Natural killer cell treated with Interleukin-12 subunit alpha and Interleukin-12 subunit beta and Interleukin-15 and Interleukin-18, amount 100 ng/mL, for 72 hours (primary cell): ENCODE results near the gene SLC31A1. TPM values are rescaled to one million over a fixed set of nuclear protein-coding genes. Genes with fewer than 3 reads are reported as not detected.

Experiments used
- ATAC-seq, 2 donors: fragments of 150-1000 bp; cut with Tn5 transposase in 1 of 2; sonication (Bioruptor Pico), chemical (Tn5 transposase) in 1 of 2; 2 replicates each; pipeline ENCODE4 v1.10.0; 2021
- DNase-seq: peaks from one replicate; pipeline ENCODE4 v3.0.0; 2022; ENCODE audit warnings: low spot score
- H3K27ac Mint-ChIP-seq, 2 donors: 1 replicate in 1 of 2; 2 replicates in 1 of 2; pipeline ENCODE4 v1.8.0; 2022; ENCODE audit warnings: mixed read lengths in 2 of 2, mild to moderate bottlenecking in 1 of 2, moderate library complexity in 1 of 2
- H3K27me3 Mint-ChIP-seq, 2 donors: 1 replicate in 1 of 2; 2 replicates in 1 of 2; pipeline ENCODE4 v1.8.0; 2022; ENCODE audit warnings: mixed read lengths in 2 of 2
- H3K36me3 Mint-ChIP-seq: one replicate; pipeline ENCODE4 v1.8.0; 2022; ENCODE audit warnings: mixed read lengths
- H3K4me1 Mint-ChIP-seq, 2 donors: 1 replicate in 1 of 2; 2 replicates in 1 of 2; pipeline ENCODE4 v1.8.0; 2022; ENCODE audit warnings: low read depth in 2 of 2, mixed read lengths in 2 of 2, mild to moderate bottlenecking in 1 of 2
- H3K4me3 Mint-ChIP-seq: one replicate; pipeline ENCODE4 v1.8.0; 2022; ENCODE audit warnings: mixed read lengths
- H3K9me3 Mint-ChIP-seq: 2 replicates; pipeline ENCODE4 v1.8.0; 2022; ENCODE audit warnings: mixed read lengths
- total RNA-seq, 2 donors: library from RNA; stranded (reverse); gene quantifications; one replicate each; pipeline ENCODE4 v1.2.3, GENCODE V29; 2022

The SLC31A1 gene
- total RNA-seq, 2 donors from 2014 or later, result 20.0 to 20.5 TPM

DNA sequence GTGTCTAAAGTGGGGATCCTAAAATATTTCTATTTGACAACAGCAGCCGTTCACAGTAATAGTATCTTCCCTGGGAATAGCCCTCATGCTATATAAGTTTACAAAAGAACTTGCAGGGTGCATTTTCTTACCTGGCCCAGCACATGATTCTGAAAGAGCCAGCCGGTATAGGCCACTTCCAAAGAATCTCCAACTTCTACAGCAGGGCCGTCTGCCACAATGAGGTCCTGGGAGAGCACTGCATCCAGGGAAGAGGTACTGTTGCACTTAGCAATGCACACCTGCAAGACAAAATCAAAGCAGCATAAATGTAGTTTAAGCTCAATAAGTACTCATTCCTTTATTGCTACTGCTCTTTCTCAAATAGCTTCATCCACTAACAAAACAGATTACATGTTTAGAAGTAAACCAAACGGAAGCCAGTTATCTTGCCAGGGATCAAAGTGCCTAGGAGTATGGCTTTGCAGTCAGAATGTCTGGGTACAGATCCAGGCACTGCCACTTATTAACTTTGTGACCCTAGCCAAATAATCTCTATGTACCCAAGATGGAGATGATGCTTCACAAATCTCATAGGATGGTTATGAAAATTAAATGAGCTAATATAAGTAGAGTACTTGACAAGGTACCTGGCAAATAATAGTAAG lies 21.5 kb upstream of the SLC31A1 start:
- no peak for ATAC-seq
- H3K4me3 Mint-ChIP-seq, result no peak overlapping the region
- no peak for DNase-seq
- peaks cover 20% of the 10 kb centered on the region for H3K36me3 Mint-ChIP-seq
- no peak overlapping the region for H3K27ac Mint-ChIP-seq
- H3K4me1 Mint-ChIP-seq, result peaks cover 1 to 5% of the 10 kb centered on the region in 2 donors
- H3K27me3 Mint-ChIP-seq, result no peaks in the 10 kb centered on the region
- H3K9me3 Mint-ChIP-seq, result no peaks in the 10 kb centered on the region

DNA sequence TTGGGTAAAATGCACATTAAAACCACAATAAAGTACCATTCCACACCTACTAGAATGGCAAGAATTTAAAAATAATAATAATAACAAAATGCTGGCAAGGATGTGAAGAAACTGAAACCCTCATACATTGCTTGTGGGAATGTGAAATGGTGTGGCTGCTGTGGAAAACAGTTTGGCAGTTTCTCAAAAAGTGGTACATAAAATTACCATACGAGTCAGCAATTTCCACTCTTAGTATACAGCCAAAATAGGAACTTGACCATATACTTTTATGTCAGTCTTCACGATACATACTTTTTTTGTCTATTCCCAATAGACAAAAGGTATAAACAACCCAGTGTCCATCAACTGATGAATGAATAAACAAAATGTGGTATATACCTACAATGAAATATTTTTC lies 15.9 kb upstream of the SLC31A1 start:
- H3K27ac Mint-ChIP-seq, result peak overlapping the region; percentile 50 to 52
- H3K27me3 Mint-ChIP-seq, result no peaks in the 10 kb centered on the region
- DNase-seq (no peak), ATAC-seq (no peak)
- H3K9me3 Mint-ChIP-seq, result no peaks in the 10 kb centered on the region
- H3K4me3 Mint-ChIP-seq, result no peak overlapping the region
- H3K4me1 Mint-ChIP-seq, result peaks cover 11 to 12% of the 10 kb centered on the region in 2 donors
- H3K36me3 Mint-ChIP-seq, result peaks cover 27% of the 10 kb centered on the region

DNA sequence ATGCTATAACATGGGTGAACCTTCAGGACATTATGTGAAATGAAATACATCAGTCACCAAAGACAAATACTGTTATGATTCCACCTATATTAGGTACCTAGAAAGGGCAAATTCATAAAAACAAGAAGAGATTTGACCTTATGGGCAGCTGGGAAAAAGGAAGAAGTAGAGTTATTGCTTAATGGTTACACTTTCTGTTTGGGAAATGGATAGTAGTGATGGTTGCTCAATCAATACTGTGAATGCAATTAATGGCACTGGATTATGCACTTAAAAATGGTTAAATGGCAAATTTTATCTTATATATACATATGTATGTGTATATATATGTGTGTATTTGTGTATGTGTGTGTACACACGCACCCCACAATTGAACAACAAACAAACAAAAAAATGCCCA lies 15.5 kb upstream of the SLC31A1 start:
- ATAC-seq, result no peak
- Mint-ChIP-seq H3K36me3 (peaks cover 27% of the 10 kb centered on the region), H3K27me3 (no peaks in the 10 kb centered on the region), H3K27ac (peak overlapping the region; percentile 50 to 52), H3K4me3 (no peak overlapping the region), H3K4me1 (peaks cover 11 to 12% of the 10 kb centered on the region in 2 donors), H3K9me3 (no peaks in the 10 kb centered on the region)
- no peak for DNase-seq

DNA sequence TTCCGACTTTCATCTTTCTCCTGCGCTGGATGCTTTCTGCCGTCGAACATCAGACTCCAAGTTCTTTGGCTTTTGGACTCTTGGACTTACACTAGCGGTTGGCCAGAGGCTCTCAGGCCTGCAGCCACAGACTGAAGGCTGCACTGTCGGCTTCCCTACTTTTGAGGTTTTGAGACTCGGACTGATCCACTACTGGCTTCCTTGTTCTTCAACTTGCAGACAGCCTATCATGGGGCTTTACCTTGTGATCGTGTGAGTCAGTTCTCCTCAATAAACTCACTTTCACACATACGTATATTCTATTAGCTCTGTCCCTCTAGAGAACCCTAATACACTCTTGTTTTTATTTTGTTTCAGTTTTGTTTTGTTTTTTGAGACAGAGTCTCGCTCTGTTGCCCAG lies 10.5 kb upstream of the SLC31A1 start:
- no peak overlapping the region for H3K4me3 Mint-ChIP-seq
- H3K27ac Mint-ChIP-seq, result no peak overlapping the region
- ATAC-seq (no peak), DNase-seq (no peak)
- no peaks in the 10 kb centered on the region for H3K27me3 Mint-ChIP-seq
- peaks cover 12% of the 10 kb centered on the region for H3K36me3 Mint-ChIP-seq
- no peaks in the 10 kb centered on the region for H3K9me3 Mint-ChIP-seq
- peaks cover 17 to 19% of the 10 kb centered on the region in 2 donors for H3K4me1 Mint-ChIP-seq

DNA sequence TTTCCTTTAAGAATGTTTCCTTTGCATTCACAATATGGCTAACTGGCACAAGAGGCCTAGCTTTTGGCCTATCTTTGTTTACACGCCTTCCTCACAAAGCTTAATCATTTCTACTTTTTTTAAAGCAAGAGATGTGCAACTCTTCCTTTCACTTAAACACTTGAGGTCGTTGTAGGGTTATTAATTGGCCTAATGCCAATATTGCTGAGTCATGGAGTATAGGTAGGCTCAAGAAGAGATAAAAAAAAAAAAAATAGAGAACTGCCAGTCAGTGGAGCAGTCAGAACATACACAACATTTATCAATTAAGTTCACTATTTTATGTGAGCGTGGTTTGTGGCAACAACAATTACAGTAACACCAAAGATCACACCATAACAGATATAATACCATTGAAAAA lies 6.2 kb upstream of the SLC31A1 start:
- Mint-ChIP-seq H3K27me3 (no peaks in the 10 kb centered on the region), H3K4me1 (peaks cover 32 to 40% of the 10 kb centered on the region in 2 donors), H3K36me3 (peaks cover 4% of the 10 kb centered on the region), H3K9me3 (no peaks in the 10 kb centered on the region), H3K4me3 (no peak overlapping the region), H3K27ac (peak overlapping the region; percentile 3 to 77)
- no peak for ATAC-seq
- no peak for DNase-seq

DNA sequence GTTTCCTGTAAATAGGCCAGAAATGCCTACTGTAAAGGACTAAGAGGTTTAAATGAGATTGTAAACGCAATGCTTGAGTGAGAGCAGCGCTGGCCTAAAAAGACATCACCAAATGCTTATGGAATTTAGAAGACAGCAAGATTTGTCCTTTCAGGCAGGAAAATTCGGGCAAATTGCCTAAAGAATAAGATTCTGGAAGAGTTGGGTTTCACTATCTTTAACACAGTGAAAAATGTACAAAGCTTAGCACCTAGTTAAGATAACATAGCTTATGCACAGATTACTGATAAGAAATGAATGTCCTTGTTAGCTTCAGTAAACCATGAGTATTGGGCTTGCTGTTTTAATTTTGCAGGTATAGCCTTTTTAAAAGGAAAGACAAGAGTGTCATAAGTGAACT lies 4.9 kb upstream of the SLC31A1 start:
- no peaks in the 10 kb centered on the region for H3K27me3 Mint-ChIP-seq
- peaks cover 4% of the 10 kb centered on the region for H3K36me3 Mint-ChIP-seq
- DNase-seq, result no peak
- H3K9me3 Mint-ChIP-seq, result no peaks in the 10 kb centered on the region
- H3K4me1 Mint-ChIP-seq, result peaks cover 38 to 46% of the 10 kb centered on the region in 2 donors
- H3K27ac Mint-ChIP-seq, result peak overlapping the region in 1 of 2 donors; percentile 38
- no peak overlapping the region for H3K4me3 Mint-ChIP-seq
- no peak for ATAC-seq

DNA sequence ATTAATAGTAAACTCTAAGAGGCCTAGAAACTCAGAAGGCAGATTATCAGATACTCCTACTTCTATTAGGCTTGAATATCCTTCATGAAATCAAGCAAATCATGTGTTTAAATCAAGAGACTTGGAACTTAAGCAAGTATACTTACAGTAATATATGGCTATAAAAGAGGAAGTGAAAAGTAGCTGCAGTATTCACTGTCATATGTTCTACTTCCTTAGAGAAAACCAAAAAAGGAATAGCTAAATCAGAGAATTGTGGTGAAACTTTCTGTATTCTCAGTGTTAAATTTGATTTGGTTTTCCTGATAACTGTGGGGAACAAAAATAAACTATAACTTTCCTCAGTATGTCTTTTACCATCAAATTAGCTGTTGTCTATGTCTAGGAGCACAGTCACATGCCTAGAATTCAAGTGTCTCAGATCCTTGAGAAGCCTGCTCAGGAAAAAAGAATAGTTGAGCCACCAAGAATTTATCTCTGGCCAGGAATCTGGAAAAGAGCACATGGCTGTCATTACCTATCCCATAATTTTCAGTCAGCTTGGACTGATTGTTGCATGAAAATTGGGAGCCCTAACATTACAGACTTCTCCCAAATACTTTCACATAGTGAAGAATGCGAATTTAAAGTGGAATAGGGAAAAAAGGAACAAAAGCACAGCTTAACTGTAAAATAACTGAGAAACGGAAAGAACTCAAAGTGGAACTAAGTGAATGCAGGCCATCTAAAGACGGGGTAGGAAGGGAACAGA lies 2.0 kb upstream of the SLC31A1 start:
- no peak for ATAC-seq
- Mint-ChIP-seq H3K27ac (peak overlapping the region; percentile 81 to 91), H3K4me3 (peak overlapping the region; percentile 90), H3K4me1 (peaks cover 45 to 56% of the 10 kb centered on the region in 2 donors), H3K9me3 (no peaks in the 10 kb centered on the region), H3K36me3 (no peaks in the 10 kb centered on the region), H3K27me3 (no peaks in the 10 kb centered on the region)
- DNase-seq, result no peak

DNA sequence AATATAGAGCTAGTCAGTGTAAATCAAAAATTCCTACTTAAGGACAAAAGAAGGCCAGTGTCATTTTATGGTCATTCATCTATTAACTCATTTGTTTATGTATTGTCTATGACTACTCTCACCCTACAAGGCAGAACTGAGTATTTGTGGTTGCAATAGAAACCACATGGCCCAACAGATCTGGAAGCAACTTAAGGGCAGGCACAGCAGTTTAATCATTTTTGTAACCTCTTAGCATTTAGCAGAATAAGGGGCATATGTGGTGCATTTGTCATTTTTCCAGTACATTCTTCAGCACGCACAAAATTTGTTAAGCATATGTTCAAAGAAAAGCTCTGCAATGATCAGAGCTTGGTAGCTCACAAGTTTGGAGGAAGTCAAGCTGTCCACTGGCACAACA lies 1.4 kb upstream of the SLC31A1 start:
- ATAC-seq, result peak in 1 of 2 donors; percentile 66
- no peaks in the 10 kb centered on the region for H3K27me3 Mint-ChIP-seq
- H3K9me3 Mint-ChIP-seq, result no peaks in the 10 kb centered on the region
- no peak for DNase-seq
- peak overlapping the region; percentile 90 for H3K4me3 Mint-ChIP-seq
- no peaks in the 10 kb centered on the region for H3K36me3 Mint-ChIP-seq
- peaks cover 41 to 53% of the 10 kb centered on the region in 2 donors for H3K4me1 Mint-ChIP-seq
- peak overlapping the region; percentile 81 to 91 for H3K27ac Mint-ChIP-seq

DNA sequence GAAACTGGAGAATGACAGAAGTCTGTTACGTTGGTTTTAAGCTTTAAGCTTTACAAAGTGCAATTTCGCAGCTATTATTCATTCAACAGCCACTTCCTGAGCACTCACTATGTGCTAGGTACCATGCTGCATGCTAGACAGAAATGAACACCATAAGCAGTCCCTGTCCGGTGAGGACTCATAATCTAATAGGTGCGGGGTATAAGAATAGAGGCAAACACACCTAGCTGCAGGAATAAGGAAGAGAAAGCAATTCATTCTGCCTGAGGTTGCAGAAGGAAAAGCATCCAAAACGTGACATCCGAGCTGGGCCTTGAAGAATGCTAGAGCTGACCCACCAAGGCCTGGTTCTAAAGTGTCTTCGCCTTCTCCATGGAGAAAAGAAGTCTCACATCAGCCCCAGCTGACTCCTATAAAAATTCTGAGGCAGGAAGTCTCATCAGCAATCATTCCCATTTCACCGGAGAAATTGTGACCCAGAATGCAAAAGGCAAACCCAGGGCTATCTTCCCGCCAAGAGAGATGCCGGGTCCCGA lies 809 bp upstream of the SLC31A1 start:
- H3K4me3 Mint-ChIP-seq, result peak overlapping the region; percentile 90
- peak in 1 of 2 donors; percentile 54 for ATAC-seq
- H3K27me3 Mint-ChIP-seq, result no peaks in the 10 kb centered on the region
- no peaks in the 10 kb centered on the region for H3K36me3 Mint-ChIP-seq
- no peaks in the 10 kb centered on the region for H3K9me3 Mint-ChIP-seq
- peak overlapping the region; percentile 81 to 91 for H3K27ac Mint-ChIP-seq
- DNase-seq, result no peak
- peaks cover 37 to 51% of the 10 kb centered on the region in 2 donors for H3K4me1 Mint-ChIP-seq

DNA sequence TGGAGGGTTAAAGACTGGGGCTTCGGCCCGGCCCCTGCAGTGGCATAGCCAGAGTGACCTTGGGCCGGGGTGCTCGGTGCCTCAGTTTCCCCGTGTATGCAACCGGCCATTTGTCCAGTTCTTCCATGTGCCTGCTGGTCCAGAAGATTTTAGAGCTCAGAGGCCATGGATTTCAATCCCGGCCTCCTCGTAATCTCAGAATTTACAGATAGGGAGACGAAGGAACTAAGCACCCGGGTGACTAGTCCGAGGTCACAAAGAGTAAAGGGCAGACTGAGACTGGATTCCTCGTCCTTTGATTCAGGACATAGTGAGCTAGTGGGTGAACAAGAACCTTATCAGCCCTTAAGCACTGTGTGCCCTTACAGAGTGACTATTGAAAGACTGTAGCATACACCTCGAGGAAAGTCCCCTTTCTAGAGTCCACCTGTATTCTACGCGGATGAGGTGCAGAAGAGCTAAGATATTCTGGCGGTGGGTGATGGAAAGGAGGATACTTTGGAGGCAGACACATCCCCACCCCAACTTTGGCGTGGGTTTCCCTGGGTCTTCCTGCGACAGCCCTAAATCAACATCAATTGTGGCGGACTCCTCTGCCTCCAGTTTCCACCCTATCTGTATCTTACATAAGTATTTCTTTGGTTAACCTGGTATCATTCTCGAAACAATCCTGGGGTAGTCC lies 597 bp downstream of the SLC31A1 start:
- ATAC-seq (no peak), DNase-seq (no peak)
- Mint-ChIP-seq H3K27ac (peak overlapping the region; percentile 81 to 91), H3K27me3 (no peaks in the 10 kb centered on the region), H3K4me1 (peaks cover 34 to 51% of the 10 kb centered on the region in 2 donors), H3K4me3 (peak overlapping the region; percentile 90), H3K36me3 (no peaks in the 10 kb centered on the region), H3K9me3 (no peaks in the 10 kb centered on the region)

DNA sequence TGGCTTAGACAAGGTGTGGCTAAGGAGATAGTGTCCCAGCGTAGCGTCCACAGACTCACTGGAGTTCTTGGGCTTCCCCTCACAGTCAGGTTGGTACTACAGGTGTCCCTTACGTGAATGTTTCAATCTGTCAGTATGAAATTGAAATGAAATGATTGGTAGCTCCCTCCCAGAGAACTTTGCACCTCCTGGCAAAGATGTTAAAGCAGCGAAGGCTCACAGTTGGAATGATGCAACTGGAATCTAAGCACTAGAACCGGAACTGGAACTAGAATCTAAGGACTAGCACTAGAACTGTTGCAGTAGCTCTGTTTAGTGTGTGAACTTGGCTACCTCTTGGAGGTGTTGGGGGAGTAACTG lies 1.1 kb downstream of the SLC31A1 start:
- ATAC-seq (no peak), DNase-seq (no peak)
- peak overlapping the region; percentile 90 for H3K4me3 Mint-ChIP-seq
- H3K27ac Mint-ChIP-seq, result peak overlapping the region; percentile 81 to 91
- H3K27me3 Mint-ChIP-seq, result no peaks in the 10 kb centered on the region
- H3K4me1 Mint-ChIP-seq, result peaks cover 34 to 51% of the 10 kb centered on the region in 2 donors
- H3K36me3 Mint-ChIP-seq, result no peaks in the 10 kb centered on the region
- no peaks in the 10 kb centered on the region for H3K9me3 Mint-ChIP-seq

DNA sequence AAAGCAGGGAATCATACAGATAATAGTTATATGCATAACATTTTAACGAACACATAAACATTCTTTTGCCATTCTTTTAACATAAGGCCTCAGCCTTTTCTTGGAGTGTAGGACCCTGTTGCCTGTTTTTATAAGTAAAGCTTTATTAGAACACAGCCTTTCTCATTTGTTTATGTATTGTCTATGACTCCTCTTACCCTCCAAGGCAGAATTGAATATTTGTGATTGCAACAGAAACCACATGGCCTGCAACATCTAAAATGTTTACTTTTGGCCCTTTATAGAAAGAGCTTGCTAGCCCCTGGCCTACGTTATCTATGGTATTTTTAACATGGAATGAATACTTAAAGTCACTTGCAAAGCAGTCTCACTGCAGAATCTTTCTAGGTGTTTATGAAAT lies 2.6 kb downstream of the SLC31A1 start:
- H3K9me3 Mint-ChIP-seq, result no peaks in the 10 kb centered on the region
- H3K4me1 Mint-ChIP-seq, result peaks cover 31 to 45% of the 10 kb centered on the region in 2 donors
- no peak overlapping the region for H3K27ac Mint-ChIP-seq
- ATAC-seq (no peak), DNase-seq (no peak)
- no peaks in the 10 kb centered on the region for H3K36me3 Mint-ChIP-seq
- no peak overlapping the region for H3K4me3 Mint-ChIP-seq
- H3K27me3 Mint-ChIP-seq, result no peaks in the 10 kb centered on the region

DNA sequence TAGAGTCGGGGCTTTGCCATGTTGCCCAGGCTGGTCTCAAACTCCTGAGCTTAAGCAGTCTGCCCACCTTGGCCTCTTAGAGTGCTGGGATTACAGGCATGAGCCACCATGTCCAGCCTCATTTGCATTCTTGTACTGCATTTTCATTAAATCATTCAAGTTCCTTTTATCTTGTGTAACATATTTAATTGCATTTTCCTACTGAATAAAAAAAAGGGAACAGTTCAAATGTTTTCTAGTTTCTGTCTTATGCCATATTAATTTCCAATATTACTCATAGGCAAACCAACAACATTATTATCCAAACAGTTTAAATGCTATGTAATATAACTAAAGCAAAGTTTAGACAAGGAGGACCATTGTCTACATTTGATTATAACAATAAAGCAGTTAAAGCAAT lies 6.1 kb downstream of the SLC31A1 start:
- no peak for ATAC-seq
- H3K27ac Mint-ChIP-seq, result no peak overlapping the region

More for the DNA sequence above, 6.1 kb downstream of the SLC31A1 start:
- Mint-ChIP-seq H3K4me1 (peaks cover 19 to 26% of the 10 kb centered on the region in 2 donors), H3K27me3 (no peaks in the 10 kb centered on the region), H3K9me3 (no peaks in the 10 kb centered on the region), H3K4me3 (no peak overlapping the region), H3K36me3 (no peaks in the 10 kb centered on the region)
- DNase-seq, result no peak
